NOMO-1 treated with dmso at 0.1 percent for 144 hours (cell line): ENCODE data around the gene NFIX.

Experiments
- DNase-seq: peaks from one replicate; lab custom pipeline; 2025; ENCODE audit not compliant: unreplicated experiment; lab: John Stamatoyannopoulos, UW

The NFIX gene

GRCh38 chr19:12987190-12987589 is 8.1 kb upstream of the NFIX start:
- DNase-seq: no peak

- DNase-seq: no peak
Observed at GRCh38 chr19:12987781-12988180, 7.5 kb upstream of the NFIX start.

- no peak for DNase-seq
Observed at GRCh38 chr19:12990431-12990830, 4.8 kb upstream of the NFIX start.

- DNase-seq: no peak
Observed at GRCh38 chr19:12990853-12991252, 4.4 kb upstream of the NFIX start.

- DNase-seq: no peak
Observed at GRCh38 chr19:12991296-12991695, 4.0 kb upstream of the NFIX start.

- DNase-seq: no peak
Observed at GRCh38 chr19:12992729-12993128, 2.5 kb upstream of the NFIX start.

- no peak for DNase-seq
Observed at GRCh38 chr19:12993562-12993961, 1.7 kb upstream of the NFIX start.

- no peak for DNase-seq
Observed at GRCh38 chr19:12995596-12996405, 526 bp downstream of the NFIX start.

GRCh38 chr19:12996406-12997094 is 1.3 kb downstream of the NFIX start:
- no peak for DNase-seq

- DNase-seq: no peak
Observed at GRCh38 chr19:12997179-12997966, 2.1 kb downstream of the NFIX start.

- DNase-seq: no peak
Observed at GRCh38 chr19:12997967-12998940, 3.0 kb downstream of the NFIX start.

GRCh38 chr19:13001166-13001501 is 5.9 kb downstream of the NFIX start:
- no peak for DNase-seq

- DNase-seq: no peak
Observed at GRCh38 chr19:13001502-13002165, 6.4 kb downstream of the NFIX start.

- DNase-seq: no peak
Observed at GRCh38 chr19:13002166-13002898, 7.1 kb downstream of the NFIX start.

- no peak for DNase-seq
Observed at GRCh38 chr19:13003081-13003480, 7.8 kb downstream of the NFIX start.

GRCh38 chr19:13004273-13004672 is 9.0 kb downstream of the NFIX start:
- DNase-seq: no peak

GRCh38 chr19:13005253-13005652 is 10.0 kb downstream of the NFIX start:
- no peak for DNase-seq

- no peak for DNase-seq
Observed at GRCh38 chr19:13005861-13006370, 10.6 kb downstream of the NFIX start.
